Calu3 (cell line): ENCODE data around the gene XCL1. TPM values are rescaled to one million over a fixed set of nuclear protein-coding genes. Genes with fewer than 3 reads are reported as not detected.

Experiments used
- BruUV-seq: library from RNA; stranded (reverse); fragments of 400-500 nt; replicated peaks from 2 replicates; lab custom pipeline; 2021; lab: Mats Ljungman, UMichigan
- CTCF ChIA-PET: fragments of 300-600 bp; sonication (Branson Sonifier 250); formaldehyde crosslinking; loops from one replicate; lab custom pipeline; 2022; ENCODE audit warnings: antibody characterized with exemption; lab: Charles Lee
- DNase-seq: peaks from one replicate; pipeline ENCODE4 v3.0.0; 2022
- H3K27ac Mint-ChIP-seq: one replicate; pipeline ENCODE4 v1.8.0; 2022; ENCODE audit warnings: mixed read lengths; ENCODE audit not compliant: unreplicated experiment
- H3K27me3 Mint-ChIP-seq: one replicate; pipeline ENCODE4 v1.8.0; 2022; ENCODE audit warnings: mixed read lengths; ENCODE audit not compliant: unreplicated experiment
- H3K36me3 Mint-ChIP-seq: one replicate; pipeline ENCODE4 v1.8.0; 2022; ENCODE audit warnings: mild to moderate bottlenecking, moderate library complexity, mixed read lengths; ENCODE audit not compliant: insufficient read depth, unreplicated experiment
- H3K4me1 Mint-ChIP-seq: one replicate; pipeline ENCODE4 v1.8.0; 2022; ENCODE audit warnings: mild to moderate bottlenecking, low read depth, mixed read lengths; ENCODE audit not compliant: unreplicated experiment
- H3K4me3 Mint-ChIP-seq: one replicate; pipeline ENCODE4 v1.8.0; 2022; ENCODE audit warnings: mild to moderate bottlenecking, low read depth, moderate library complexity, mixed read lengths; ENCODE audit not compliant: unreplicated experiment
- H3K9me3 Mint-ChIP-seq: one replicate; pipeline ENCODE4 v1.8.0; 2022; ENCODE audit warnings: low read depth, mixed read lengths; ENCODE audit not compliant: unreplicated experiment
- CTCF ChIP-seq: fragments of 200-600 bp; IDR thresholded peaks from one replicate; pipeline ENCODE4 v1.8.0; 2022; ENCODE audit warnings: antibody characterized with exemption; ENCODE audit not compliant: unreplicated experiment
- intact Hi-C: fragments of 100-400 bp; cut with micrococcal nuclease; formaldehyde crosslinking; loops from one replicate; pipeline ENCODE4 v1.10.0; 2022; ENCODE audit not compliant: unreplicated experiment
- total RNA-seq: library from RNA; stranded (reverse); gene quantifications from 2 replicates; pipeline ENCODE4 v1.2.3, GENCODE V29; 2022

The XCL1 gene
- total RNA-seq, 1 experiment from 2014 or later = not detected

- intact Hi-C loops = no loop called here
- CTCF ChIA-PET = no interaction called here
- BruUV-seq = no TSS peak
- Mint-ChIP-seq H3K4me3 (no peak overlapping the region), H3K27me3 (no peaks in the 10 kb centered on the region), H3K4me1 (no peaks in the 10 kb centered on the region), H3K36me3 (no peaks in the 10 kb centered on the region), H3K9me3 (peaks cover 3% of the 10 kb centered on the region), H3K27ac (no peak overlapping the region)
- no peak for TF ChIP-seq CTCF
- DNase-seq = no peak
Measured at GRCh38 chr1:168582688-168583336, 6.4 kb downstream of the XCL1 start.

DNA sequence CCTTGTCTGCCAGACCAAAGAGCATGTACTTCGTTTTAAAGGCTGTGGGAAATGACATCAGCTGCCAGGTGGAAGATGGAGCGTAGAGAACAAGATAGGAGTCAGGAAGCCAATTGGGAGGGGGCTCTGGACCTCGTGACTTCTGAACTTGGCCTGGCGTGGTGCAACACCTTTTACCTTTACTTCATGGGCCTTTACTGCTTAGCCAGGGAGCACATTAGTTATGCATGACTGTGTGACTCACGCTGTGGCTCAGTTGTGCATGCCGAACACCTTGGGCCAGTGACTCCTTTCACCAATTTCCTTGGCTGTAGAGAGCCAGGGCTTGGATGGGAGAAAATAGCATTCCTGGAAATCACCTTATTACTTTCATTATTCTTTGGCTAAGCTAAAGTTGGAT is 7.2 kb downstream of the XCL1 start:
- CTCF ChIA-PET = no interaction called here
- no peaks in the 10 kb centered on the region for H3K27me3 Mint-ChIP-seq
- H3K27ac Mint-ChIP-seq = no peak overlapping the region
- intact Hi-C loops = no loop called here
- no peak overlapping the region for H3K4me3 Mint-ChIP-seq
- no peaks in the 10 kb centered on the region for H3K4me1 Mint-ChIP-seq
- DNase-seq = no peak
- no TSS peak for BruUV-seq
- no peaks in the 10 kb centered on the region for H3K36me3 Mint-ChIP-seq
- peaks cover 7% of the 10 kb centered on the region for H3K9me3 Mint-ChIP-seq
- TF ChIP-seq CTCF = no peak

DNA sequence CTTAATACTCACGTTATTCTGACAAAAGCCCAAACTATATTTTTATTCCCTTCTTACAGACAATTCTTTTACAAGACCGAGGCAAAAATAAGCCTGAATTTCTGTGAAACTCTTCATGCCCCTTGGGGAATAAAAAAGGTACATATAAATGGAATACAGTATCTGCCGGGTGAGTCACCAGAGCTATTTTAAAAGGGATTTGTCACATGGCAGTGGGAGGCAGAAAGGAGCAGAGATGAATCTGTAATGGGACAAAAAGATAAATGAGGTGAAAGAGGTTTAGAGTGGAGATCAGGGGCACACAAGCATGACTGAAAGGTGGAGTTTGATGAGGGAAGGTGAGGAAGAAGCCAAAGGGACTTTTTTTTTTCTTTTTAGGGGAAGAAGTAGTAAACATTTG is 8.8 kb downstream of the XCL1 start:
- no peak for TF ChIP-seq CTCF

DNA sequence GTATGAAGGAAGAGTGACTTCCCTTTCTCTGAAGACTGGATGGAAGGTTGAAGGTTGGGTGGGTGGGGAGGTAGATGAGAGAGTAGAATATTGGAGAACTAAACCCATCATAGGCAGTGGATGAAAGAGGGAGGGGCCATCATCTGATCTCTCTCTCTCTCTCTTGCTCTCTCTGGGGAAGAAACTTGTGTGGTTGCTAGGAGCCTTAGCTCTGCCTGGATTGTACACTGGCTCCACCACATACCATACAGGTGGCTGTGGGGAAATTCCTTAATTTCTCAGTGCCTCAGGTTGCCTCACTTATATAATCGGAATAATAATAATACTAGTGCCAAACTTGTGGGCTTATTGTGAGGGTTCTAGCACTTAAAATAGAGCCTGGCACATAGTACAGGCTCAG is 9.5 kb downstream of the XCL1 start:
- Mint-ChIP-seq H3K27ac (no peak overlapping the region), H3K27me3 (no peaks in the 10 kb centered on the region), H3K4me1 (no peaks in the 10 kb centered on the region), H3K36me3 (no peaks in the 10 kb centered on the region), H3K4me3 (no peak overlapping the region), H3K9me3 (peaks cover 7% of the 10 kb centered on the region)
- no peak for TF ChIP-seq CTCF
- CTCF ChIA-PET = no interaction called here
- intact Hi-C loops = no loop called here
- DNase-seq = no peak
- BruUV-seq = no TSS peak

More for the DNA sequence above, 8.8 kb downstream of the XCL1 start:
- H3K27me3 Mint-ChIP-seq = no peaks in the 10 kb centered on the region
- peaks cover 7% of the 10 kb centered on the region for H3K9me3 Mint-ChIP-seq
- no peak overlapping the region for H3K27ac Mint-ChIP-seq
- H3K4me1 Mint-ChIP-seq = no peaks in the 10 kb centered on the region
- BruUV-seq = no TSS peak
- CTCF ChIA-PET = no interaction called here
- intact Hi-C loops = no loop called here
- no peak for DNase-seq
- no peaks in the 10 kb centered on the region for H3K36me3 Mint-ChIP-seq
- no peak overlapping the region for H3K4me3 Mint-ChIP-seq
